Endothelial cell (in vitro differentiated cells): Measurements from ENCODE around the gene LIPE. TPM values are rescaled to one million over a fixed set of nuclear protein-coding genes. Genes with fewer than 3 reads are reported as not detected.

Experiments used
- DNase-seq: peaks from one replicate; pipeline ENCODE4 v3.0.0; 2021; ENCODE audit warnings: low spot score
- H3K27ac Mint-ChIP-seq: one replicate; pipeline ENCODE4 v1.8.0; 2021; ENCODE audit warnings: mixed read lengths, inconsistent platforms; ENCODE audit not compliant: unreplicated experiment
- H3K27me3 Mint-ChIP-seq: one replicate; pipeline ENCODE4 v1.8.0; 2021; ENCODE audit warnings: mild to moderate bottlenecking, moderate library complexity, mixed read lengths, inconsistent platforms; ENCODE audit not compliant: unreplicated experiment
- H3K36me3 Mint-ChIP-seq: one replicate; pipeline ENCODE4 v1.8.0; 2021; ENCODE audit warnings: mild to moderate bottlenecking, low read depth, mixed read lengths, inconsistent platforms; ENCODE audit not compliant: unreplicated experiment
- H3K4me1 Mint-ChIP-seq: one replicate; pipeline ENCODE4 v1.8.0; 2021; ENCODE audit warnings: mild to moderate bottlenecking, mixed read lengths, inconsistent platforms; ENCODE audit not compliant: unreplicated experiment
- H3K4me3 Mint-ChIP-seq: one replicate; pipeline ENCODE4 v1.8.0; 2021; ENCODE audit warnings: mild to moderate bottlenecking, mixed read lengths, inconsistent platforms; ENCODE audit not compliant: unreplicated experiment
- H3K9me3 Mint-ChIP-seq: one replicate; pipeline ENCODE4 v1.8.0; 2021; ENCODE audit warnings: mixed read lengths, inconsistent platforms; ENCODE audit not compliant: unreplicated experiment
- total RNA-seq: library from RNA; stranded (reverse); fragmentation: NEBNext Ultra II Directional; extraction: Animal tissue kit (Norgen Biotek cat#: 25700); gene quantifications from one replicate; pipeline ENCODE4 v1.2.1, GENCODE V29; 2021; ENCODE audit not compliant: unreplicated experiment
- TF ChIP-seq, protein P1 (sequence below): fragments of 200-600 bp; sonication (generic); IDR thresholded peaks from one replicate; pipeline ENCODE4 v1.5.0; 2021; ENCODE audit warnings: antibody characterized with exemption; ENCODE audit not compliant: unreplicated experiment

LIPE gene
- total RNA-seq, 1 donor from 2014 or later, result 5.5 TPM

DNA sequence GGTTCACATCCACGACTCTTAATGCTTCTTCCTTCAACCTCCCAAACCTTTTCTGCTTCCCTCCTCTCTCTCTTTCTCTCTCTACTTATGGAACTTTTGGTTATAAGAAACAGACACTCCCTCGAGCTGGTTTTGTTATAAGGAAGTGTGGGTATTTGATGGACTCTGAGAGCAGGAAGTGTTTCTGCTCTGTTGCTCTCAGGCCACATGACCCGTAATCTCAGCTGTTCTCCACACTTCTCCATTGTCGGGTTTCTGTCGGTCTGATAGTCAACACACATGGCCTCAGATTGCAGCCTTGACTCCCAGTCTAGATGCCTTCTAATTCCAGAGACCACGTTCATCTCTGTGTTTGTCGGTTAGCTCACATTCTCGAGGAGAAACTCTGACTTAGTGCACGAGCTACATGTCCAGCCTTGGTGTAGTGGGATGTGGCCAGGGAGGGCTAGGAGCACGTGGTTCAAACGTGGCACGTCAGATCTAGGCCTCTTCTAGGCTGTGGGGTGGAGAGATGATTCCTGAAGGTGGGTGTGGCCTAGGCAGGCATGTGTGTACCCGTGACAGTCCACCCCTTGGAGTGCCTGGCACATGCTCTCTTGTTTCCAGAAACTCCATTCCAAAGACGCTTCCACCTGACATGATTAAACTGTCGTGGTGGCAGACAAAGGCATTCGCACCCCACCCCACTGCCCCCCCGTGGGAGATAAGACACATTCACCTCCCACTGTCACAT, 63.4 kb downstream of the LIPE start:
- Mint-ChIP-seq H3K9me3 (no peaks in the 10 kb centered on the region), H3K27ac (peak overlapping the region; percentile 85), H3K4me3 (peak overlapping the region; percentile 79), H3K4me1 (peaks cover 12% of the 10 kb centered on the region), H3K36me3 (peaks cover 53% of the 10 kb centered on the region), H3K27me3 (peaks cover 5% of the 10 kb centered on the region)
- TF ChIP-seq, protein P1, sequence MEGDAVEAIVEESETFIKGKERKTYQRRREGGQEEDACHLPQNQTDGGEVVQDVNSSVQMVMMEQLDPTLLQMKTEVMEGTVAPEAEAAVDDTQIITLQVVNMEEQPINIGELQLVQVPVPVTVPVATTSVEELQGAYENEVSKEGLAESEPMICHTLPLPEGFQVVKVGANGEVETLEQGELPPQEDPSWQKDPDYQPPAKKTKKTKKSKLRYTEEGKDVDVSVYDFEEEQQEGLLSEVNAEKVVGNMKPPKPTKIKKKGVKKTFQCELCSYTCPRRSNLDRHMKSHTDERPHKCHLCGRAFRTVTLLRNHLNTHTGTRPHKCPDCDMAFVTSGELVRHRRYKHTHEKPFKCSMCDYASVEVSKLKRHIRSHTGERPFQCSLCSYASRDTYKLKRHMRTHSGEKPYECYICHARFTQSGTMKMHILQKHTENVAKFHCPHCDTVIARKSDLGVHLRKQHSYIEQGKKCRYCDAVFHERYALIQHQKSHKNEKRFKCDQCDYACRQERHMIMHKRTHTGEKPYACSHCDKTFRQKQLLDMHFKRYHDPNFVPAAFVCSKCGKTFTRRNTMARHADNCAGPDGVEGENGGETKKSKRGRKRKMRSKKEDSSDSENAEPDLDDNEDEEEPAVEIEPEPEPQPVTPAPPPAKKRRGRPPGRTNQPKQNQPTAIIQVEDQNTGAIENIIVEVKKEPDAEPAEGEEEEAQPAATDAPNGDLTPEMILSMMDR, result no peak
- no peak for DNase-seq

- DNase-seq, result no peak
- H3K4me3 Mint-ChIP-seq, result peak overlapping the region; percentile 79
- H3K27me3 Mint-ChIP-seq, result peaks cover 5% of the 10 kb centered on the region
- H3K9me3 Mint-ChIP-seq, result no peaks in the 10 kb centered on the region
- H3K27ac Mint-ChIP-seq, result no peak overlapping the region
- peaks cover 51% of the 10 kb centered on the region for H3K36me3 Mint-ChIP-seq
- TF ChIP-seq, protein P1, result no peak
- H3K4me1 Mint-ChIP-seq, result peaks cover 11% of the 10 kb centered on the region
Observed at GRCh38 chr19:42362891-42363440, 64.2 kb downstream of the LIPE start.

- TF ChIP-seq, protein P1, result no peak
- peak overlapping the region; percentile 77 for H3K4me3 Mint-ChIP-seq
- H3K4me1 Mint-ChIP-seq, result peaks cover 11% of the 10 kb centered on the region
- H3K36me3 Mint-ChIP-seq, result peaks cover 49% of the 10 kb centered on the region
- no peak overlapping the region for H3K27ac Mint-ChIP-seq
- H3K27me3 Mint-ChIP-seq, result peaks cover 8% of the 10 kb centered on the region
- no peaks in the 10 kb centered on the region for H3K9me3 Mint-ChIP-seq
- DNase-seq, result no peak
Observed at GRCh38 chr19:42362342-42362741, 64.8 kb downstream of the LIPE start.

DNA sequence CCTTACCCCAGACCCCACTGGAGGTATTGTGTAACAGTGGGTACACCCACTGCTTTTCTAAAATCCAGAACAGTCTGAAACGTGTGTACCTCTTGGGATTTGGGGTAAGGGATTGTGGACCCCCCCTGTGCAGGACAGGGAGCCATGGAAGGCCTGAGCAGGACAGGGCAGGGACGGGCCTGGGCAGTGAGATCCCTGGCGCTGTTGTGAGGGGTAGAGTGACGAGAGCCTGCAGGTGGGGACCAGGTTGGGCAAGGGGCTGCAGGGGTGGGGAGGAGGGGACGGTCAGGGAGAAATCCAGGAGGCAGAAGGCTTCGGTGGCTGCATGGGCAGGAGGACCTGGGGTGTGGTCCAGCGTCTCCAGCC, 65.7 kb downstream of the LIPE start:
- H3K36me3 Mint-ChIP-seq, result peaks cover 43% of the 10 kb centered on the region
- no peak overlapping the region for H3K4me3 Mint-ChIP-seq
- H3K4me1 Mint-ChIP-seq, result peaks cover 11% of the 10 kb centered on the region
- peaks cover 8% of the 10 kb centered on the region for H3K27me3 Mint-ChIP-seq
- TF ChIP-seq, protein P1, result no peak
- no peak for DNase-seq
- H3K9me3 Mint-ChIP-seq, result no peaks in the 10 kb centered on the region
- H3K27ac Mint-ChIP-seq, result no peak overlapping the region

- H3K4me3 Mint-ChIP-seq, result no peak overlapping the region
- H3K27ac Mint-ChIP-seq, result no peak overlapping the region
- no peak for DNase-seq
- H3K9me3 Mint-ChIP-seq, result no peaks in the 10 kb centered on the region
- peaks cover 41% of the 10 kb centered on the region for H3K36me3 Mint-ChIP-seq
- TF ChIP-seq, protein P1, result no peak
- peaks cover 11% of the 10 kb centered on the region for H3K4me1 Mint-ChIP-seq
- peaks cover 8% of the 10 kb centered on the region for H3K27me3 Mint-ChIP-seq
Observed at GRCh38 chr19:42360787-42361544, 66.2 kb downstream of the LIPE start.
